A673 (cell line): ENCODE measurements around the gene MS4A3. TPM values are rescaled to one million over a fixed set of nuclear protein-coding genes. Genes with fewer than 3 reads are reported as not detected.
"Not testable (repeated sequence)": the region's sequence is repeated elsewhere in the genome, so short reads cannot be mapped to it uniquely, and the experiment has no call there.

Experiments
- Bru-seq: library from RNA; stranded (reverse); fragments of 400-500 nt; gene quantifications from one replicate; lab custom pipeline; 2021; lab: Mats Ljungman, UMichigan
- BruChase-seq, 2 experiments: library from RNA; stranded (reverse); fragments of 400-500 nt; gene quantifications; one replicate each; lab custom pipeline; 2021; lab: Mats Ljungman, UMichigan
- BruUV-seq: library from RNA; stranded (reverse); fragments of 400-500 nt; replicated peaks from 2 replicates; lab custom pipeline; 2021; lab: Mats Ljungman, UMichigan
- CTCF ChIA-PET: fragments of 300-600 bp; sonication (Branson Sonifier 250); formaldehyde crosslinking; loops from one replicate; lab custom pipeline; 2022; ENCODE audit warnings: antibody characterized with exemption; lab: Charles Lee
- POLR2A ChIA-PET: fragments of 300-600 bp; sonication (Branson Sonifier 250); formaldehyde crosslinking; loops from one replicate; lab custom pipeline; 2022; ENCODE audit warnings: antibody characterized with exemption; ENCODE audit not compliant: low non-redundant PET; lab: Charles Lee
- DNase-seq: peaks from one replicate; pipeline ENCODE4 v3.0.0-alpha.2; 2015; ENCODE audit warnings: low spot score
- H3K27ac ChIP-seq: fragments of 200-600 bp; sonication (generic); 2 replicates; pipeline ENCODE4 v1.5.1; 2016; ENCODE audit warnings: mixed run types, low read depth, mild to moderate bottlenecking, mixed read lengths, antibody characterized with exemption, low read length; ENCODE audit not compliant: poor library complexity, severe bottlenecking
- H3K27me3 ChIP-seq: fragments of 200-600 bp; sonication (generic); replicated peaks from 2 replicates; pipeline ENCODE4 v1.6.1; 2017; ENCODE audit warnings: mixed run types, low read depth, mild to moderate bottlenecking, mixed read lengths, antibody characterized with exemption, low read length; ENCODE audit not compliant: insufficient read depth, poor library complexity
- H3K36me3 ChIP-seq: fragments of 200-600 bp; sonication (generic); 2 replicates; pipeline ENCODE4 v1.6.1; 2016; ENCODE audit warnings: mixed run types, mild to moderate bottlenecking, mixed read lengths, antibody characterized with exemption, low read length; ENCODE audit not compliant: insufficient read depth, poor library complexity, severe bottlenecking
- H3K4me1 ChIP-seq: fragments of 200-600 bp; sonication (generic); 2 replicates; pipeline ENCODE4 v1.6.1; 2017; ENCODE audit warnings: mixed run types, mild to moderate bottlenecking, mixed read lengths, antibody characterized with exemption, low read length; ENCODE audit not compliant: insufficient read depth, poor library complexity, severe bottlenecking
- H3K4me3 ChIP-seq: fragments of 200-600 bp; sonication (generic); 2 replicates; pipeline ENCODE4 v1.5.1; 2016; ENCODE audit warnings: low read depth, mixed run types, mild to moderate bottlenecking, mixed read lengths, low read length; ENCODE audit not compliant: poor library complexity, severe bottlenecking
- H3K9me3 ChIP-seq: fragments of 200-600 bp; sonication (generic); 2 replicates; pipeline ENCODE4 v1.6.1; 2016; ENCODE audit warnings: mixed run types, low read depth, mild to moderate bottlenecking, mixed read lengths, antibody characterized with exemption, low read length; ENCODE audit not compliant: poor library complexity, severe bottlenecking
- CTCF ChIP-seq: fragments of 300-800, 200-600 bp; sonication (generic); conservative IDR thresholded peaks from 2 replicates; pipeline ENCODE4 v1.5.1; 2017; ENCODE audit warnings: low read depth, mild to moderate bottlenecking, antibody characterized with exemption, low read length, moderate library complexity, mixed read lengths
- EZH2 ChIP-seq: fragments of 200-600 bp; sonication (generic); IDR thresholded peaks from 2 replicates; pipeline ENCODE4 v1.6.1; 2017; ENCODE audit warnings: borderline replicate concordance, low read depth, mild to moderate bottlenecking, mixed read lengths, antibody characterized with exemption, low read length; ENCODE audit not compliant: poor library complexity, severe bottlenecking
- intact Hi-C: fragments of 100-400 bp; cut with micrococcal nuclease; formaldehyde crosslinking; loops from one replicate; pipeline ENCODE4 v1.10.0; 2022; ENCODE audit not compliant: unreplicated experiment
- long read RNA-seq: library from polyadenylated mRNA; stranded (forward); transcript quantifications from one replicate; pipeline ENCODE4 v2.0.0, GENCODE V29; 2022
- total RNA-seq: library from RNA; stranded (reverse); gene quantifications from 2 replicates; pipeline ENCODE4 v1.2.3, GENCODE V29; 2021

Gene MS4A3
- total RNA-seq (not detected in 2 replicates), Bru-seq, nascent RNA (not detected), BruChase-seq, experiment 1, labeled RNA remaining after a 2-hour chase (not detected), BruChase-seq, experiment 2, labeled RNA remaining after a 6-hour chase (not detected)
- long read RNA-seq: 0 reads

- no peak within 1 kb of the TSS for H3K4me3 ChIP-seq
- H3K36me3 ChIP-seq: no peaks in the 10 kb centered on the region
- ChIA-PET POLR2A (no interaction called here), CTCF (no interaction called here)
- TF ChIP-seq CTCF: no peak
- TF ChIP-seq EZH2: no peak
- intact Hi-C loops: no loop called here
- BruUV-seq: no TSS peak
- no peaks in the 10 kb centered on the region for H3K9me3 ChIP-seq
- peaks cover 36% of the 10 kb centered on the region for H3K27me3 ChIP-seq
- no peaks in the 10 kb centered on the region for H3K4me1 ChIP-seq
- no peak within 1 kb of the TSS for H3K27ac ChIP-seq
- no peak for DNase-seq
Observed at GRCh38 chr11:60056349-60056969, at the start of gene MS4A3. Gene MS4A3 (plus strand): TSS chr11:60056665. CDS start chr11:60061161, 4,496 bp downstream.

DNA sequence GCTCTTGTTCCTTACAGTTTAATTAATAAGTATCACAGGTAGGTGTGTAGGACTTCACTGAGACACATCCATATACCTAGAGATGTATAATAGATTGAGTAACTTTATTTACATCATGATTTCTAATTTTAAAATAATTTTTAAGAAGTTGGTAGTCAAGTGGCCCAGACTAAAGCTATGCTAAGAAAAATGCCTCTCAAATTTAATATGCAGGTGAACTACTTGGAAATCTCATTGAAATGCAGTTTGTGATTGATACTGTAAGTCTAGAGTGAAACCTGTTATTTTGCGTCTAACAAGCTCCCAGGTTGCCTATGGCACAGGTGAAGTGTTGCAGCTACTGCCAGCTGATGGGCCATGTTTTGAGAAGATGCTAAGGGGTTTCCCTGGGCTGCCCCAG, 39.6 kb upstream of the MS4A3 start, which contains the start of gene OOSP4B:
OOSP4B (plus strand) TSS at position 301 of the 400 bp plus-strand sequence.
- H3K4me3 ChIP-seq: no peak within 1 kb of the TSS
- TF ChIP-seq CTCF (no peak), EZH2 (no peak)
- no peaks in the 10 kb centered on the region for H3K27me3 ChIP-seq
- CTCF ChIA-PET: no interaction called here
- no peaks in the 10 kb centered on the region for H3K9me3 ChIP-seq
- intact Hi-C loops: no loop called here
- no peak for DNase-seq
- no peaks in the 10 kb centered on the region for H3K36me3 ChIP-seq
- no TSS peak for BruUV-seq
- POLR2A ChIA-PET: interaction anchor here (0.6 kb wide), 1 partner anchor 246 kb away, joined by 4 read pairs; no protein-coding TSS in a partner anchor
- H3K4me1 ChIP-seq: no peaks in the 10 kb centered on the region
- no peak within 1 kb of the TSS for H3K27ac ChIP-seq

GRCh38 chr11:60018058-60018457, 38.4 kb upstream of the MS4A3 start:
- no peaks in the 10 kb centered on the region for H3K27me3 ChIP-seq
- no peak for DNase-seq
- H3K27ac ChIP-seq: no peak overlapping the region
- CTCF ChIA-PET: no interaction called here
- H3K4me3 ChIP-seq: no peak overlapping the region
- TF ChIP-seq CTCF (no peak), EZH2 (no peak)
- H3K9me3 ChIP-seq: no peaks in the 10 kb centered on the region
- H3K36me3 ChIP-seq: no peaks in the 10 kb centered on the region
- H3K4me1 ChIP-seq: no peaks in the 10 kb centered on the region
- intact Hi-C loops: no loop called here
- BruUV-seq: no TSS peak
- POLR2A ChIA-PET: no interaction called here

- H3K4me3 ChIP-seq, H3K9me3 ChIP-seq, H3K27me3 ChIP-seq, DNase-seq, H3K27ac ChIP-seq, BruUV-seq, H3K4me1 ChIP-seq, CTCF ChIA-PET, H3K36me3 ChIP-seq, POLR2A ChIA-PET: not testable (repeated sequence)
- intact Hi-C loops: loop anchor here (10.0 kb wide), 1 partner anchor 196 kb away; no protein-coding TSS in a partner anchor
Observed at GRCh38 chr11:60020376-60020775, 36.1 kb upstream of the MS4A3 start.
